Dedifferentiated amniotic fluid mesenchymal stem cell (primary cell): ENCODE results near the gene SLC1A1.
"Not testable (repeated sequence)": the region's sequence is repeated elsewhere in the genome, so short reads cannot be mapped to it uniquely, and the experiment has no call there.

Experiments used
- DNase-seq: peaks from one replicate; pipeline ENCODE4 v3.0.0-alpha.2; 2016; ENCODE audit errors: extremely low spot score

SLC1A1 gene

GRCh38 chr9:4506490-4506889 is 16.2 kb downstream of the SLC1A1 start:
- DNase-seq, result no peak

- peak; percentile 24 for DNase-seq
Measured at GRCh38 chr9:4507306-4508130, 17.2 kb downstream of the SLC1A1 start.

GRCh38 chr9:4508246-4508906 is 18.1 kb downstream of the SLC1A1 start:
- DNase-seq, result peak; percentile 39

- peak; percentile 39 for DNase-seq
Measured at GRCh38 chr9:4508907-4509589, 18.8 kb downstream of the SLC1A1 start.

- DNase-seq, result no peak
Measured at GRCh38 chr9:4509590-4509984, 19.3 kb downstream of the SLC1A1 start.

GRCh38 chr9:4510546-4511322 is 20.5 kb downstream of the SLC1A1 start:
- DNase-seq, result no peak

- no peak for DNase-seq
Measured at GRCh38 chr9:4514252-4515128, 24.2 kb downstream of the SLC1A1 start.

- no peak for DNase-seq
Measured at GRCh38 chr9:4515958-4516375, 25.7 kb downstream of the SLC1A1 start.

- DNase-seq, result no peak
Measured at GRCh38 chr9:4517274-4517673, 27.0 kb downstream of the SLC1A1 start.

- DNase-seq, result no peak
Measured at GRCh38 chr9:4519604-4520003, 29.3 kb downstream of the SLC1A1 start.

- no peak for DNase-seq
Measured at GRCh38 chr9:4520055-4520454, 29.8 kb downstream of the SLC1A1 start.

- DNase-seq, result no peak
Measured at GRCh38 chr9:4530375-4530774, 40.1 kb downstream of the SLC1A1 start.

GRCh38 chr9:4530831-4531230 is 40.6 kb downstream of the SLC1A1 start:
- DNase-seq, result not testable (repeated sequence)

GRCh38 chr9:4531355-4531754 is 41.1 kb downstream of the SLC1A1 start:
- DNase-seq, result not testable (repeated sequence)

GRCh38 chr9:4533881-4534280 is 43.6 kb downstream of the SLC1A1 start:
- not testable (repeated sequence) for DNase-seq

GRCh38 chr9:4536196-4536595 is 45.9 kb downstream of the SLC1A1 start:
- DNase-seq, result not testable (repeated sequence)

- DNase-seq, result no peak
Measured at GRCh38 chr9:4537581-4537980, 47.3 kb downstream of the SLC1A1 start.

- no peak for DNase-seq
Measured at GRCh38 chr9:4538107-4538506, 47.8 kb downstream of the SLC1A1 start.

- DNase-seq, result no peak
Measured at GRCh38 chr9:4538621-4539020, 48.4 kb downstream of the SLC1A1 start.

- DNase-seq, result no peak
Measured at GRCh38 chr9:4540425-4540824, 50.2 kb downstream of the SLC1A1 start.

GRCh38 chr9:4541281-4541680 is 51.0 kb downstream of the SLC1A1 start:
- no peak for DNase-seq
